Activated naive CD4-positive, alpha-beta T cell treated with anti-CD3 and anti-CD28 coated beads, Interleukin-2, amount 50 U/mL, for 16 hours (primary cell): ENCODE measurements around the gene MEA1.
"Not testable (repeated sequence)": the region's sequence is repeated elsewhere in the genome, so short reads cannot be mapped to it uniquely, and the experiment has no call there.

ENCODE experiments used
- DNase-seq: peaks from one replicate; pipeline ENCODE4 v3.0.0-alpha.2; 2020

The MEA1 gene

GRCh38 chr6:43006251-43006650 is 7.5 kb downstream of the MEA1 start:
- no peak for DNase-seq

- DNase-seq: no peak
Measured at GRCh38 chr6:43005844-43006243, 7.9 kb downstream of the MEA1 start.

- DNase-seq: no peak
Measured at GRCh38 chr6:43001843-43002242, 11.9 kb downstream of the MEA1 start.

- not testable (repeated sequence) for DNase-seq
Measured at GRCh38 chr6:42998205-42998604, 15.5 kb downstream of the MEA1 start.

- DNase-seq: no peak
Measured at GRCh38 chr6:42996513-42996912, 17.2 kb downstream of the MEA1 start.

- no peak for DNase-seq
Measured at GRCh38 chr6:42993445-42993844, 20.3 kb downstream of the MEA1 start.

- no peak for DNase-seq
Measured at GRCh38 chr6:42989923-42990322, 23.8 kb downstream of the MEA1 start.

GRCh38 chr6:42988486-42989020 is 25.2 kb downstream of the MEA1 start:
- no peak for DNase-seq

GRCh38 chr6:42987533-42988451 is 26.0 kb downstream of the MEA1 start:
- no peak for DNase-seq

GRCh38 chr6:42984924-42985475 is 28.7 kb downstream of the MEA1 start:
- peak; percentile 12 for DNase-seq

- peak; percentile 98 for DNase-seq
Measured at GRCh38 chr6:42984001-42984923, 29.5 kb downstream of the MEA1 start, which contains the start of gene PPP2R5D. PPP2R5D (plus strand) TSS chr6:42984570; CDS start chr6:42984678, 108 bp downstream.

- no peak for DNase-seq
Measured at GRCh38 chr6:42981836-42982235, 31.9 kb downstream of the MEA1 start.

- no peak for DNase-seq
Measured at GRCh38 chr6:42979523-42980177, 34.1 kb downstream of the MEA1 start.

GRCh38 chr6:42978839-42979522 is 34.8 kb downstream of the MEA1 start, which contains the start of gene PEX6:
PEX6 (minus strand) TSS chr6:42979181; CDS start chr6:42979150, 31 bp downstream.
- DNase-seq: peak; percentile 90

GRCh38 chr6:42978487-42978838 is 35.3 kb downstream of the MEA1 start:
- peak; percentile 15 for DNase-seq

GRCh38 chr6:42974919-42975505 is 38.7 kb downstream of the MEA1 start:
- DNase-seq: no peak

- DNase-seq: no peak
Measured at GRCh38 chr6:42973926-42974325, 39.8 kb downstream of the MEA1 start.

GRCh38 chr6:42971746-42972327 is 41.9 kb downstream of the MEA1 start:
- DNase-seq: no peak

GRCh38 chr6:42970871-42971612 is 42.7 kb downstream of the MEA1 start:
- DNase-seq: no peak

GRCh38 chr6:42969934-42970333 is 43.8 kb downstream of the MEA1 start:
- no peak for DNase-seq
